SK-N-SH (cell line): ENCODE results near the gene PZP. TPM values are rescaled to one million over a fixed set of nuclear protein-coding genes. Genes with fewer than 3 reads are reported as not detected.

Experiments used
- CTCF ChIA-PET: fragments of 300-600, 350-600 bp; formaldehyde crosslinking; extraction: SDS; loops from one replicate; lab custom pipeline; 2021; lab: Yijun Ruan, JAX
- POLR2A ChIA-PET: fragments of 350-600 bp; sonication (Branson Sonifier 250); formaldehyde crosslinking; extraction: SDS; loops from one replicate; lab custom pipeline; 2020; ENCODE audit warnings: antibody characterized with exemption, inconsistent platforms; lab: Yijun Ruan, JAX
- DNase-seq: peaks from one replicate; pipeline ENCODE4 v3.0.0; 2012
- H2AFZ ChIP-seq: fragments of 200-600 bp; sonication (generic); 2 replicates; pipeline ENCODE4 v1.8.1; 2016; ENCODE audit warnings: antibody characterized with exemption, mild to moderate bottlenecking, low read depth
- H3F3A ChIP-seq: fragments of 200-600 bp; sonication (generic); replicated peaks from 2 replicates; pipeline ENCODE3; 2016; ENCODE audit warnings: antibody characterized with exemption, mild to moderate bottlenecking; ENCODE audit not compliant: insufficient read depth
- H3K27ac ChIP-seq, 2 experiments: fragments of 200-500 bp in 1 of 2; fragments of 200-600 bp in 1 of 2; sonication (Bioruptor generic) in 1 of 2; sonication (generic), shearing (Covaris generic) in 1 of 2; 2 replicates each; pipeline versions ENCODE4 v1.5.1 to v1.6.1; 2014 to 2016; ENCODE audit warnings: low read depth in 2 of 2, inconsistent platforms in 1 of 2, low read length in 1 of 2, mild to moderate bottlenecking in 1 of 2, mixed read lengths in 1 of 2
- H3K27me3 ChIP-seq: fragments of 200-600 bp; sonication (generic), shearing (Covaris generic); 2 replicates; pipeline ENCODE4 v1.6.1; 2016; ENCODE audit warnings: mixed run types; ENCODE audit not compliant: insufficient read depth
- H3K36me3 ChIP-seq, 2 experiments: fragments of 200-500 bp in 1 of 2; fragments of 200-600 bp in 1 of 2; sonication (Bioruptor generic) in 1 of 2; sonication (generic) in 1 of 2; replicated peaks in 1 of 2; 2 replicates each; pipeline versions ENCODE3 to v1.5.1; 2014 to 2016; ENCODE audit warnings: low read length in 1 of 2, mild to moderate bottlenecking in 1 of 2; ENCODE audit not compliant: insufficient read depth in 2 of 2, control insufficient read depth in 1 of 2
- H3K4me1 ChIP-seq, 2 experiments: fragments of 200-500 bp in 1 of 2; fragments of 200-600 bp in 1 of 2; sonication (Bioruptor generic) in 1 of 2; sonication (generic), shearing (Covaris generic) in 1 of 2; 2 replicates each; pipeline versions ENCODE4 v1.5.1 to v1.6.1; 2014 to 2016; ENCODE audit warnings: low read depth in 1 of 2, low read length in 1 of 2, mixed run types in 1 of 2; ENCODE audit not compliant: insufficient read depth in 2 of 2, control insufficient read depth in 1 of 2
- H3K4me2 ChIP-seq: fragments of 200-600 bp; sonication (generic), shearing (Covaris generic); 2 replicates; pipeline ENCODE4 v1.6.1; 2017; ENCODE audit warnings: mixed run types
- H3K4me3 ChIP-seq, 2 experiments: fragments of 200-500 bp in 1 of 2; fragments of 200-600 bp in 1 of 2; sonication (Bioruptor generic) in 1 of 2; sonication (generic), shearing (Covaris generic) in 1 of 2; 2 replicates each; pipeline versions ENCODE4 v1.5.1 to v1.8.1; 2014 to 2016; ENCODE audit warnings: low read depth in 2 of 2, inconsistent platforms in 1 of 2, low read length in 1 of 2, mild to moderate bottlenecking in 1 of 2, mixed read lengths in 1 of 2, moderate library complexity in 1 of 2
- H3K79me2 ChIP-seq: fragments of 200-600 bp; sonication (generic); 2 replicates; pipeline ENCODE4 v1.8.1; 2017; ENCODE audit warnings: mild to moderate bottlenecking; ENCODE audit not compliant: insufficient read depth
- H3K9ac ChIP-seq: fragments of 200-600 bp; sonication (generic); 2 replicates; pipeline ENCODE4 v1.6.1; 2017; ENCODE audit warnings: mixed run types
- H3K9me2 ChIP-seq: fragments of 200-600 bp; sonication (generic); 2 replicates; pipeline ENCODE4 v1.6.1; 2017; ENCODE audit warnings: mixed run types
- H3K9me3 ChIP-seq: fragments of 200-600 bp; sonication (generic); 2 replicates; pipeline ENCODE4 v1.6.1; 2017; ENCODE audit warnings: mixed run types, mild to moderate bottlenecking, moderate library complexity
- H4K20me1 ChIP-seq: fragments of 200-600 bp; sonication (generic); 2 replicates; pipeline ENCODE4 v1.6.1; 2017; ENCODE audit warnings: mild to moderate bottlenecking, mixed run types; ENCODE audit not compliant: insufficient read depth
- FOXJ3 ChIP-seq: sonication (generic); formaldehyde crosslinking; IDR thresholded peaks from 2 replicates; pipeline ENCODE4 v1.5.1; 2020; ENCODE audit warnings: mild to moderate bottlenecking, missing genetic modification reagents
- GABPA ChIP-seq: IDR thresholded peaks from 2 replicates; pipeline ENCODE4 v1.4.0; 2012; ENCODE audit warnings: low read depth, mild to moderate bottlenecking
- GATA2 ChIP-seq: sonication (generic); formaldehyde crosslinking; IDR thresholded peaks from 2 replicates; pipeline ENCODE4 v1.5.0; 2020; ENCODE audit warnings: mild to moderate bottlenecking, missing genetic modification reagents
- JUND ChIP-seq: IDR thresholded peaks from 2 replicates; pipeline ENCODE4 v1.4.0; 2012
- MXI1 ChIP-seq: IDR thresholded peaks from 2 replicates; pipeline ENCODE4 v1.6.1; 2012; ENCODE audit warnings: mild to moderate bottlenecking, low read depth, low read length, improper control_type of control experiment
- PBX3 ChIP-seq: IDR thresholded peaks from 2 replicates; pipeline ENCODE4; 2012
- RAD21 ChIP-seq: IDR thresholded peaks from 2 replicates; pipeline ENCODE4 v1.6.1; 2012; ENCODE audit warnings: mild to moderate bottlenecking, low read length
- RXRA ChIP-seq: IDR thresholded peaks from 2 replicates; pipeline ENCODE4 v1.4.0; 2012; ENCODE audit warnings: low read depth, mild to moderate bottlenecking, borderline replicate concordance
- SIN3A ChIP-seq: IDR thresholded peaks from 2 replicates; pipeline ENCODE4 v1.6.1; 2012; ENCODE audit warnings: low read depth, mild to moderate bottlenecking, low read length, moderate library complexity, borderline replicate concordance
- TCF12 ChIP-seq: IDR thresholded peaks from 2 replicates; pipeline ENCODE4 v1.4.0; 2012
- WGBS: methylation state at CpG from one replicate; pipeline ENCODE4 v1.1.6; 2017; ENCODE audit warnings: low lambda C conversion rate; 5-methylcytosine and 5-hydroxymethylcytosine counted together
- polyA plus RNA-seq, 3 experiments: library from polyadenylated mRNA; depleted of rRNA; stranded (reverse); fragments of >200 nt; gene quantifications; 2 replicates each; pipeline ENCODE4 v1.2.3, GENCODE V29; 2012
- TF ChIP-seq, protein P1 (sequence below): IDR thresholded peaks from 2 replicates; pipeline ENCODE4 v1.4.0; 2012; ENCODE audit warnings: low read depth, borderline replicate concordance

Gene PZP
- polyA plus RNA-seq, 1 of the 3 experiments (the other 2 are of a cell fraction), result not detected

- ChIA-PET POLR2A (no interaction called here), CTCF (no interaction called here)
- Histone ChIP-seq H4K20me1 (no peaks in the 10 kb centered on the region), H3F3A (no peaks in the 10 kb centered on the region), H3K79me2 (no peaks in the 10 kb centered on the region), H3K9me3 (no peaks in the 10 kb centered on the region), H3K27ac (no peak overlapping the region), H2AFZ (no peak overlapping the region), H3K9ac (no peak overlapping the region), H3K4me3 (no peak overlapping the region), H3K4me1 (no peaks in the 10 kb centered on the region), H3K36me3 (no peaks in the 10 kb centered on the region), H3K27me3 (no peaks in the 10 kb centered on the region), H3K9me2 (no peaks in the 10 kb centered on the region), H3K4me2 (no peak overlapping the region)
- TF ChIP-seq SIN3A, result no peak
- no peak for TF ChIP-seq PBX3
- no peak for TF ChIP-seq TCF12
- no peak for TF ChIP-seq RAD21
- 55% methylated on average over 4 of the region's 4 CpGs for WGBS
- no peak for DNase-seq
Observed at GRCh38 chr12:9103050-9103849, 104.9 kb downstream of the PZP start.

GRCh38 chr12:9101018-9101687 lies 107.0 kb downstream of the PZP start:
- ChIA-PET CTCF (interaction anchor here (1.2 to 1.3 kb wide), 2 partner anchors 10 to 37 kb away, joined by 3 read pairs; no protein-coding TSS in a partner anchor), POLR2A (no interaction called here)
- no peak overlapping the region for H3K4me2 ChIP-seq
- no peaks in the 10 kb centered on the region for H3K9me2 ChIP-seq
- WGBS, result 26% methylated on average over 8 of the region's 8 CpGs
- no peaks in the 10 kb centered on the region for H3K27me3 ChIP-seq
- no peaks in the 10 kb centered on the region for H4K20me1 ChIP-seq
- no peaks in the 10 kb centered on the region for H3K36me3 ChIP-seq
- TF ChIP-seq, protein P1, sequence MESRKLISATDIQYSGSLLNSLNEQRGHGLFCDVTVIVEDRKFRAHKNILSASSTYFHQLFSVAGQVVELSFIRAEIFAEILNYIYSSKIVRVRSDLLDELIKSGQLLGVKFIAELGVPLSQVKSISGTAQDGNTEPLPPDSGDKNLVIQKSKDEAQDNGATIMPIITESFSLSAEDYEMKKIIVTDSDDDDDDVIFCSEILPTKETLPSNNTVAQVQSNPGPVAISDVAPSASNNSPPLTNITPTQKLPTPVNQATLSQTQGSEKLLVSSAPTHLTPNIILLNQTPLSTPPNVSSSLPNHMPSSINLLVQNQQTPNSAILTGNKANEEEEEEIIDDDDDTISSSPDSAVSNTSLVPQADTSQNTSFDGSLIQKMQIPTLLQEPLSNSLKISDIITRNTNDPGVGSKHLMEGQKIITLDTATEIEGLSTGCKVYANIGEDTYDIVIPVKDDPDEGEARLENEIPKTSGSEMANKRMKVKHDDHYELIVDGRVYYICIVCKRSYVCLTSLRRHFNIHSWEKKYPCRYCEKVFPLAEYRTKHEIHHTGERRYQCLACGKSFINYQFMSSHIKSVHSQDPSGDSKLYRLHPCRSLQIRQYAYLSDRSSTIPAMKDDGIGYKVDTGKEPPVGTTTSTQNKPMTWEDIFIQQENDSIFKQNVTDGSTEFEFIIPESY, result no peak
- TF ChIP-seq TCF12 (no peak), GABPA (no peak), JUND (no peak), RXRA (no peak), GATA2 (CRISPR knock-in tag) (no peak), MXI1 (no peak), FOXJ3 (CRISPR knock-in tag) (no peak)
- H3K4me1 ChIP-seq, result no peaks in the 10 kb centered on the region
- no peak for DNase-seq
- no peak overlapping the region for H3K27ac ChIP-seq
- no peak overlapping the region for H3K4me3 ChIP-seq
- H3K9me3 ChIP-seq, result no peaks in the 10 kb centered on the region
- H3K79me2 ChIP-seq, result no peaks in the 10 kb centered on the region
- no peak overlapping the region for H3K9ac ChIP-seq
- H3F3A ChIP-seq, result no peaks in the 10 kb centered on the region
- no peak overlapping the region for H2AFZ ChIP-seq
